HCT116 (cell line): Measurements from ENCODE around the gene IGSF21. TPM values are rescaled to one million over a fixed set of nuclear protein-coding genes. Genes with fewer than 3 reads are reported as not detected.

ENCODE experiments used
- ATAC-seq: fragments of 200-7000 bp; cut with Tn5 transposase; 2 replicates; pipeline ENCODE4 v1.9.1; 2020; ENCODE audit warnings: mild to moderate bottlenecking, moderate library complexity
- BruUV-seq: library from RNA; stranded (reverse); fragments of 400-500 nt; replicated peaks from 2 replicates; lab custom pipeline; 2021; lab: Mats Ljungman, UMichigan
- CTCF ChIA-PET: fragments of 300-600 bp; sonication (Branson Sonifier 250); formaldehyde crosslinking; loops from one replicate; lab custom pipeline; 2021; ENCODE audit warnings: antibody characterized with exemption; lab: Charles Lee
- POLR2A ChIA-PET: fragments of 300-600, 350-600 bp; sonication (Branson Sonifier 250); formaldehyde crosslinking; loops from one replicate; lab custom pipeline; 2021; ENCODE audit warnings: antibody characterized with exemption; lab: Charles Lee
- RAD21 ChIA-PET, 2 experiments: fragments of 300-600 bp; sonication (Branson Sonifier 250); formaldehyde crosslinking; loops; one replicate each; lab custom pipeline; 2023; ENCODE audit warnings: low total read pairs in 2 of 2; ENCODE audit not compliant: uncharacterized antibody in 2 of 2, unreplicated experiment in 2 of 2, low non-redundant PET in 1 of 2; lab: Charles Lee
- DNase-seq: peaks from one replicate; pipeline ENCODE4 v3.0.0-alpha.2; 2010; ENCODE audit warnings: low read depth, low spot score
- H2AFZ ChIP-seq: fragments of 200-600 bp; shearing (Covaris generic), sonication (generic); 2 replicates; pipeline ENCODE4 v1.6.1; 2017; ENCODE audit warnings: low read depth, mixed run types, mixed read lengths, antibody characterized with exemption, low read length; ENCODE audit not compliant: poor library complexity, severe bottlenecking
- H3K27ac ChIP-seq: 2 replicates; pipeline ENCODE4 v1.5.1; 2012; ENCODE audit warnings: low read depth, low read length
- H3K27me3 ChIP-seq: fragments of 200-600 bp; sonication (generic); 2 replicates; pipeline ENCODE4 v1.6.1; 2016; ENCODE audit warnings: mixed run types, low read length, mixed read lengths; ENCODE audit not compliant: insufficient read depth
- H3K36me3 ChIP-seq, 2 experiments: fragments of 200-500 bp in 1 of 2; fragments of 200-600 bp in 1 of 2; sonication (Bioruptor generic) in 1 of 2; sonication (generic) in 1 of 2; 2 replicates each; pipeline versions ENCODE4 v1.5.1 to v1.6.1; 2014 to 2016; ENCODE audit warnings: low read length in 2 of 2, inconsistent platforms in 1 of 2, mixed read lengths in 1 of 2, mixed run types in 1 of 2; ENCODE audit not compliant: insufficient read depth in 2 of 2, control insufficient read depth in 1 of 2
- H3K4me1 ChIP-seq, 2 experiments: fragments of 200-600 bp in 1 of 2; sonication (generic) in 1 of 2; 2 replicates each; pipeline versions ENCODE4 v1.5.1 to v1.6.1; 2012 to 2017; ENCODE audit warnings: low read length in 2 of 2, inconsistent platforms in 1 of 2, mild to moderate bottlenecking in 1 of 2, mixed read lengths in 1 of 2, mixed run types in 1 of 2, moderate library complexity in 1 of 2; ENCODE audit not compliant: insufficient read depth in 2 of 2, control insufficient read depth in 1 of 2
- H3K4me2 ChIP-seq: fragments of 200-600 bp; sonication (generic); 2 replicates; pipeline ENCODE4 v1.6.1; 2017; ENCODE audit warnings: mixed run types, low read length, mixed read lengths
- H3K4me3 ChIP-seq, 2 experiments: fragments of 200-600 bp in 1 of 2; sonication (generic) in 1 of 2; replicated peaks in 1 of 2; 2 replicates each; pipeline ENCODE4 v1.5.1; 2011 to 2016; ENCODE audit warnings: low read length in 2 of 2, control low read depth in 1 of 2, low read depth in 1 of 2, mild to moderate bottlenecking in 1 of 2, mixed read lengths in 1 of 2, mixed run types in 1 of 2
- H3K79me2 ChIP-seq: fragments of 200-600 bp; sonication (generic); 2 replicates; pipeline ENCODE4 v1.6.1; 2017; ENCODE audit warnings: mild to moderate bottlenecking, mixed run types, low read length, moderate library complexity, mixed read lengths; ENCODE audit not compliant: insufficient read depth
- H3K9ac ChIP-seq: fragments of 200-600 bp; sonication (generic); 2 replicates; pipeline ENCODE4 v1.6.1; 2016; ENCODE audit warnings: low read length, mixed read lengths
- H3K9me2 ChIP-seq: fragments of 200-600 bp; sonication (generic), shearing (Covaris generic); 2 replicates; pipeline ENCODE4 v1.6.1; 2017; ENCODE audit warnings: mixed run types, mild to moderate bottlenecking, moderate library complexity; ENCODE audit not compliant: insufficient read depth
- H3K9me3 ChIP-seq, 2 experiments: fragments of 200-500 bp in 1 of 2; fragments of 200-600 bp in 1 of 2; sonication (Bioruptor generic) in 1 of 2; sonication (generic) in 1 of 2; 2 replicates each; pipeline ENCODE4 v1.6.1; 2014 to 2017; ENCODE audit warnings: low read length in 2 of 2, mixed read lengths in 2 of 2, inconsistent platforms in 1 of 2, low read depth in 1 of 2, mild to moderate bottlenecking in 1 of 2, mixed run types in 1 of 2, moderate library complexity in 1 of 2; ENCODE audit not compliant: control insufficient read depth in 1 of 2, insufficient read depth in 1 of 2
- H4K20me1 ChIP-seq: fragments of 200-600 bp; sonication (generic), shearing (Covaris generic); 2 replicates; pipeline ENCODE4 v1.6.1; 2017; ENCODE audit warnings: mixed run types, mild to moderate bottlenecking, moderate library complexity; ENCODE audit not compliant: insufficient read depth
- ATF3 ChIP-seq: IDR thresholded peaks from 2 replicates; pipeline ENCODE4 v1.6.1; 2012
- CBX3 ChIP-seq: IDR thresholded peaks from 2 replicates; pipeline ENCODE4 v1.6.1; 2012; ENCODE audit warnings: low read depth
- CEBPB ChIP-seq: IDR thresholded peaks from 2 replicates; pipeline ENCODE4 v1.6.1; 2012; ENCODE audit warnings: low read depth
- CTCF ChIP-seq, 3 experiments: fragments of 200-600 bp in 1 of 3; sonication (generic) in 1 of 3; IDR thresholded peaks in 2 of 3; conservative IDR thresholded peaks in 1 of 3; 2 replicates each; pipeline ENCODE4 v1.5.1; 2012 to 2017; ENCODE audit warnings: low read depth in 2 of 3, low read length in 2 of 3, antibody characterized with exemption in 1 of 3, borderline replicate concordance in 1 of 3, control low read depth in 1 of 3, mild to moderate bottlenecking in 1 of 3, mixed read lengths in 1 of 3, mixed run types in 1 of 3, moderate library complexity in 1 of 3; ENCODE audit not compliant: insufficient read depth in 1 of 3
- EZH2 ChIP-seq: fragments of 200-600 bp; sonication (generic); IDR thresholded peaks from 2 replicates; pipeline ENCODE4 v1.6.1; 2017; ENCODE audit warnings: antibody characterized with exemption, mixed run types
- EZH2phosphoT487 ChIP-seq: fragments of 200-600 bp; IDR thresholded peaks from 2 replicates; pipeline ENCODE4 v1.6.1; 2018; ENCODE audit warnings: antibody characterized with exemption, borderline replicate concordance
- FOSL1 ChIP-seq: IDR thresholded peaks from 2 replicates; pipeline ENCODE4 v1.6.1; 2012; ENCODE audit warnings: low read depth
- JUND ChIP-seq: IDR thresholded peaks from 2 replicates; pipeline ENCODE4 v1.6.1; 2012
- RAD21 ChIP-seq: IDR thresholded peaks from 2 replicates; pipeline ENCODE4 v1.6.1; 2012; ENCODE audit warnings: low read depth, mild to moderate bottlenecking
- REST ChIP-seq: IDR thresholded peaks from 2 replicates; pipeline ENCODE4 v1.6.1; 2012; ENCODE audit warnings: low read depth
- SIN3A ChIP-seq: IDR thresholded peaks from 2 replicates; pipeline ENCODE4 v1.6.1; 2012; ENCODE audit warnings: low read depth
- SP1 ChIP-seq: IDR thresholded peaks from 2 replicates; pipeline ENCODE4 v1.6.1; 2012; ENCODE audit warnings: low read depth
- SRF ChIP-seq: IDR thresholded peaks from 2 replicates; pipeline ENCODE4 v1.6.1; 2012; ENCODE audit warnings: low read depth
- ZBTB33 ChIP-seq: IDR thresholded peaks from 2 replicates; pipeline ENCODE4 v1.6.1; 2011; ENCODE audit warnings: mild to moderate bottlenecking, low read length, moderate library complexity; ENCODE audit not compliant: insufficient replicate concordance; ENCODE audit errors: extremely low read depth
- intact Hi-C: fragments of 100-400 bp; cut with micrococcal nuclease; formaldehyde crosslinking; loops from 2 replicates; pipeline ENCODE4 v1.10.0; 2022
- total RNA-seq: library from RNA; stranded (reverse); gene quantifications from one replicate; pipeline ENCODE4 v1.2.1, GENCODE V29; 2021; ENCODE audit not compliant: unreplicated experiment

Gene IGSF21
- total RNA-seq, 1 experiment from 2014 or later = not detected

GRCh38 chr1:18353992-18354391 is 246.4 kb downstream of the IGSF21 start:
- Histone ChIP-seq H3K27ac (no peak overlapping the region), H3K9me3 (no peaks in the 10 kb centered on the region), H4K20me1 (no peaks in the 10 kb centered on the region), H3K4me3 (no peak overlapping the region), H2AFZ (no peak overlapping the region), H3K4me1 (no peaks in the 10 kb centered on the region), H3K9ac (no peak overlapping the region), H3K4me2 (no peak overlapping the region), H3K36me3 (no peaks in the 10 kb centered on the region), H3K79me2 (no peaks in the 10 kb centered on the region), H3K27me3 (peaks cover 48% of the 10 kb centered on the region), H3K9me2 (no peaks in the 10 kb centered on the region)
- ChIA-PET RAD21 (no interaction called here), POLR2A (no interaction called here), CTCF (no interaction called here)
- no peak for DNase-seq
- ATAC-seq = no peak
- intact Hi-C loops = no loop called here
- BruUV-seq = no TSS peak
- TF ChIP-seq RAD21 = no peak
- TF ChIP-seq SP1 = no peak
- TF ChIP-seq EZH2 = no peak
- TF ChIP-seq CEBPB = no peak
- no peak for TF ChIP-seq FOSL1
- no peak for TF ChIP-seq EZH2phosphoT487
- no peak for TF ChIP-seq CTCF (IDR thresholded peaks at IDR 0.05 in 2 of 3, conservative IDR thresholded peaks at IDR 0.05 in 1 of 3; ENCODE audit: borderline replicate concordance in 1 of 3, insufficient read depth in 1 of 3, low read depth in 2 of 3, low read length in 2 of 3)
- no peak for TF ChIP-seq SIN3A
- TF ChIP-seq JUND = no peak
- TF ChIP-seq ATF3 = no peak

GRCh38 chr1:18354612-18355011 is 247.0 kb downstream of the IGSF21 start:
- Histone ChIP-seq H3K4me1 (no peaks in the 10 kb centered on the region), H3K36me3 (no peaks in the 10 kb centered on the region), H3K79me2 (no peaks in the 10 kb centered on the region), H3K4me3 (no peak overlapping the region), H3K27me3 (peaks cover 50% of the 10 kb centered on the region), H3K9me3 (no peaks in the 10 kb centered on the region), H4K20me1 (no peaks in the 10 kb centered on the region), H3K4me2 (no peak overlapping the region), H3K27ac (no peak overlapping the region), H3K9ac (no peak overlapping the region), H2AFZ (no peak overlapping the region), H3K9me2 (no peaks in the 10 kb centered on the region)
- POLR2A ChIA-PET = no interaction called here
- ATAC-seq (no peak), DNase-seq (no peak)
- BruUV-seq = no TSS peak
- CTCF ChIA-PET = no interaction called here
- RAD21 ChIA-PET = no interaction called here
- intact Hi-C loops = no loop called here
- TF ChIP-seq CBX3 = no peak
- TF ChIP-seq ZBTB33 = no peak
- TF ChIP-seq RAD21 = no peak
- no peak for TF ChIP-seq SRF
- TF ChIP-seq SP1 = no peak
- no peak for TF ChIP-seq EZH2phosphoT487
- no peak for TF ChIP-seq SIN3A
- TF ChIP-seq REST = no peak
